Measurements from ENCODE around the gene ASCL5.
A peak's percentile ranks its signal among the peaks of the same experiment; 100 is the strongest.

The ASCL5 gene

GRCh38 chr1:201115390-201115937 lies 11.5 kb downstream of the ASCL5 start:
- no peak for DNase-seq
- POLR2A ChIA-PET, result no interaction called here
- CTCF ChIA-PET, result interaction anchor here (1.4 to 5.7 kb wide), 5 partner anchors 12 to 143 kb away, joined by 4 to 59 read pairs (median 7); no protein-coding TSS in a partner anchor
- WGBS (ENCODE audit: insufficient coverage), result 94% methylated on average over 18 of the region's 25 CpGs
- Histone ChIP-seq H3K27me3 (replicated peaks in 2 of 5; ENCODE audit: control insufficient read depth in 4 of 5, insufficient read depth in 5 of 5, low read length in 4 of 5) (peaks cover 0 to 27% (median 16%) of the 10 kb centered on the region in 5 experiments), H3K9me3 (ENCODE audit: control extremely low read depth in 1 of 5, control insufficient read depth in 4 of 5, insufficient read depth in 2 of 5, low read depth in 1 of 5, low read length in 4 of 5) (no peaks in the 10 kb centered on the region), H3K27ac (ENCODE audit: insufficient read depth in 1 of 2, low read depth in 1 of 2, low read length in 2 of 2, poor library complexity in 1 of 2, severe bottlenecking in 2 of 2) (no peak overlapping the region), H3K36me3 (ENCODE audit: control insufficient read depth in 4 of 4, insufficient read depth in 4 of 4, low read length in 3 of 4) (no peaks in the 10 kb centered on the region), H3K4me3 (ENCODE audit: control insufficient read depth in 1 of 7, extremely low read depth in 1 of 7, insufficient read depth in 4 of 7, low read depth in 2 of 7, low read length in 6 of 7) (no peak overlapping the region), H3K4me1 (ENCODE audit: control extremely low read depth in 1 of 4, control insufficient read depth in 4 of 4, insufficient read depth in 4 of 4, low read length in 3 of 4) (peaks cover 0 to 21% (median 18%) of the 10 kb centered on the region in 4 experiments)

DNA sequence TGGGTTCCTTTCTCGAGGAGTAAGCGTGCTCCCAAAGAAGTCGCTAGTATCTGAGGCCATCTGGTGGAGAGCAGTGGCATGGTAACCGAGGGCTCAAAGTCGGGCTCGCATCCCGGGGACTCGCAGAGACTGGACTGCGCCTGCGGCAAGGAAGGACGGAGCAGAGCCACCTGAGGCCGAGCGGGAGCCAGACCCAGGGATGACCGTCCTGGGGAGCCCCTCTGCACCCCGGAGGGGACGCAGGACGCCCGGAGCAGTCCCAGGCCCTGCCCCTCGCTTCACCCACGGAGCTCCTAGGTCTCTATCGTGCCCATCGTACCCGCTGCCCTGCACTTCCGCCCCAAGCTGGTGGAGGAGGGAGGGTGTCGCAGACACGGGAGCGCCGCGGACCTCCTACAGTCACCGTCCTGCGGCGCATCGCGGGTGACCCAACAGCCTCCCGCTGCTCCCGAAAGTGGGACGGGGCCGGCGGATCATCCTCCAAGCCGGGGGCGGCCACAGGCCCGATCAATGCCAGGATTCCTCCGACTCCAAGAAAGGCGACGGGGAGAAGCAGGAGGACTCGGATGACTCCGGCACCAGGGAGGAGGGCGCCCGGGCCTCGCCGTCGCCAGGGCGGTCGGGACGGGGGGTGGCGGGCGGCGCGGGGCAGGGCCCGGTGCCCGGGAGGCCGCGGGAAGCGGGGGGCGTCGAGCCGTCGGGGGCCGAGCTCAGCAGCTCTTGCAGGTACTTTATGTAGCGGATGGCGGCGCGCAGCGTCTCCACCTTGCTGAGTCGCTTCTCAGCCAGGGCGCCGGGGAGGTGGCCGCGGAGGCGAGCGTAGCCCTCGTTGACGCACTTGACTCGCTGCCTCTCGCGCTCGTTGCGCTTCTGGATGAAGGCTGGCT lies 12.5 kb downstream of the ASCL5 start:
- Histone ChIP-seq H3K9me3 (ENCODE audit: control extremely low read depth in 1 of 5, control insufficient read depth in 4 of 5, insufficient read depth in 2 of 5, low read depth in 1 of 5, low read length in 4 of 5) (no peaks in the 10 kb centered on the region), H3K4me1 (ENCODE audit: control extremely low read depth in 1 of 4, control insufficient read depth in 4 of 4, insufficient read depth in 4 of 4, low read length in 3 of 4) (peaks cover 0 to 14% (median 10%) of the 10 kb centered on the region in 4 experiments), H3K27ac (ENCODE audit: insufficient read depth in 1 of 2, low read depth in 1 of 2, low read length in 2 of 2, poor library complexity in 1 of 2, severe bottlenecking in 2 of 2) (no peak overlapping the region), H3K27me3 (replicated peaks in 2 of 5; ENCODE audit: control insufficient read depth in 4 of 5, insufficient read depth in 5 of 5, low read length in 4 of 5) (peaks cover 0 to 27% (median 16%) of the 10 kb centered on the region in 5 experiments), H3K4me3 (ENCODE audit: control insufficient read depth in 1 of 7, extremely low read depth in 1 of 7, insufficient read depth in 4 of 7, low read depth in 2 of 7, low read length in 6 of 7) (peak overlapping the region; percentile 56 to 80 (median 69)), H3K36me3 (ENCODE audit: control insufficient read depth in 4 of 4, insufficient read depth in 4 of 4, low read length in 3 of 4) (no peaks in the 10 kb centered on the region)
- WGBS (ENCODE audit: insufficient coverage), result 5% methylated on average over 64 of the region's 88 CpGs
- ChIA-PET POLR2A (no interaction called here), CTCF (interaction anchor here (1.1 to 5.7 kb wide), 5 partner anchors 19 to 556 kb away, joined by 3 to 59 read pairs (median 4); no protein-coding TSS in a partner anchor)
- peak; percentile 90 to 93 (median 93) for DNase-seq

DNA sequence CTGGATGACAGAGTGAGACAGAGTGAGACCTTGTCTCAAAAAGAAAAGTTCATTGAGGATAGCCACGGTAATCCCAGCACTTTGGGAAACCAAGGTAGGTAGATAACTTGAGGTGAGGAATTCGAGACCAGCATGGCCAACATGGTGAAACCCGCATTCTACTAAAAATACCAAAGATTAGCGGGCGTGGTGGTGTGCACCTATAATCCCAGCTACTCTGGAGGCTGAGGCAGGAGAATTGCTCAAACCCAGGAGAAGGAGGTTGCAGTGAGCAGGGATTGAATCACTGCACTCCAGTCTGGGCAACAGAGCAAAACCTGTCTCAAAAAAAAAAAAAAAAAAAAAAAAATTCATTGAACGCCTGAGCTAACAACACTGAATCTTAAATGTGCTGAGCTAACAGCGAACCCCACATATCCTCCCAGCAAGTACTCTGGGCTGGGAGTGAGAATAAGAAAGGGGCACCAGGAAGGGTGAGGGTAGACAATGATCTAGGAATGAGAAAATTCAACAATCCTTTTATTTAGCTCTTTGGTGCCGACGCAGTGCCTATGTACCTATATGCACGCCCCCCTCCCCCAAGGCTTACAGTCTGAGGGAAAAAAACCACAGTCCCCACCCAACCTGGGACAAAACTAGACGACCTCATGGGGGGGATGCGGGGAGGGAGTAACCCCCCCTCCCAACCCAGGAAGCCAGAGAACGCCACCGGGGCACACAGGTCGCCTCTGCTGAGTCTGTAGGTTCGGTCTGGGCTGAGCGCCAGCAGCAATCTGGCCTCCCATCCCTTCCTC lies 13.3 kb downstream of the ASCL5 start:
- POLR2A ChIA-PET, result no interaction called here
- CTCF ChIA-PET, result interaction anchor here (0.7 to 5.7 kb wide), 10 partner anchors 10 to 555 kb away, joined by 3 to 59 read pairs (median 4); no protein-coding TSS in a partner anchor
- no peaks in the 10 kb centered on the region for H3K36me3 ChIP-seq (ENCODE audit: control insufficient read depth in 4 of 4, insufficient read depth in 4 of 4, low read length in 3 of 4)
- 48% methylated on average over 10 of the region's 17 CpGs for WGBS (ENCODE audit: insufficient coverage)
- H3K4me3 ChIP-seq (ENCODE audit: control insufficient read depth in 1 of 7, extremely low read depth in 1 of 7, insufficient read depth in 4 of 7, low read depth in 2 of 7, low read length in 6 of 7), result peak overlapping the region in 6 of 7 experiments; percentile 59 to 80 (median 71)
- no peaks in the 10 kb centered on the region for H3K9me3 ChIP-seq (ENCODE audit: control extremely low read depth in 1 of 5, control insufficient read depth in 4 of 5, insufficient read depth in 2 of 5, low read depth in 1 of 5, low read length in 4 of 5)
- H3K27me3 ChIP-seq (replicated peaks in 2 of 5; ENCODE audit: control insufficient read depth in 4 of 5, insufficient read depth in 5 of 5, low read length in 4 of 5), result peaks cover 0 to 24% (median 16%) of the 10 kb centered on the region in 5 experiments
- peaks cover 0 to 12% (median 9%) of the 10 kb centered on the region in 4 experiments for H3K4me1 ChIP-seq (ENCODE audit: control extremely low read depth in 1 of 4, control insufficient read depth in 4 of 4, insufficient read depth in 4 of 4, low read length in 3 of 4)
- H3K27ac ChIP-seq (ENCODE audit: insufficient read depth in 1 of 2, low read depth in 1 of 2, low read length in 2 of 2, poor library complexity in 1 of 2, severe bottlenecking in 2 of 2), result no peak overlapping the region
- DNase-seq, result no peak

GRCh38 chr1:201112926-201113325 lies 14.1 kb downstream of the ASCL5 start:
- Histone ChIP-seq H3K4me1 (ENCODE audit: control extremely low read depth in 1 of 4, control insufficient read depth in 4 of 4, insufficient read depth in 4 of 4, low read length in 3 of 4) (peaks cover 0 to 12% (median 9%) of the 10 kb centered on the region in 4 experiments), H3K36me3 (ENCODE audit: control insufficient read depth in 4 of 4, insufficient read depth in 4 of 4, low read length in 3 of 4) (no peaks in the 10 kb centered on the region), H3K9me3 (ENCODE audit: control extremely low read depth in 1 of 5, control insufficient read depth in 4 of 5, insufficient read depth in 2 of 5, low read depth in 1 of 5, low read length in 4 of 5) (no peaks in the 10 kb centered on the region), H3K27ac (ENCODE audit: insufficient read depth in 1 of 2, low read depth in 1 of 2, low read length in 2 of 2, poor library complexity in 1 of 2, severe bottlenecking in 2 of 2) (no peak overlapping the region), H3K4me3 (ENCODE audit: control insufficient read depth in 1 of 7, extremely low read depth in 1 of 7, insufficient read depth in 4 of 7, low read depth in 2 of 7, low read length in 6 of 7) (no peak overlapping the region), H3K27me3 (replicated peaks in 2 of 5; ENCODE audit: control insufficient read depth in 4 of 5, insufficient read depth in 5 of 5, low read length in 4 of 5) (peaks cover 0 to 24% (median 16%) of the 10 kb centered on the region in 5 experiments)
- POLR2A ChIA-PET, result no interaction called here
- DNase-seq, result no peak
- WGBS (ENCODE audit: insufficient coverage), result no CpG with 5 or more reads among the region's 3 CpGs
- CTCF ChIA-PET, result interaction anchor here (0.9 to 5.7 kb wide), 6 partner anchors 11 to 141 kb away, joined by 3 to 59 read pairs (median 4); no protein-coding TSS in a partner anchor

DNA sequence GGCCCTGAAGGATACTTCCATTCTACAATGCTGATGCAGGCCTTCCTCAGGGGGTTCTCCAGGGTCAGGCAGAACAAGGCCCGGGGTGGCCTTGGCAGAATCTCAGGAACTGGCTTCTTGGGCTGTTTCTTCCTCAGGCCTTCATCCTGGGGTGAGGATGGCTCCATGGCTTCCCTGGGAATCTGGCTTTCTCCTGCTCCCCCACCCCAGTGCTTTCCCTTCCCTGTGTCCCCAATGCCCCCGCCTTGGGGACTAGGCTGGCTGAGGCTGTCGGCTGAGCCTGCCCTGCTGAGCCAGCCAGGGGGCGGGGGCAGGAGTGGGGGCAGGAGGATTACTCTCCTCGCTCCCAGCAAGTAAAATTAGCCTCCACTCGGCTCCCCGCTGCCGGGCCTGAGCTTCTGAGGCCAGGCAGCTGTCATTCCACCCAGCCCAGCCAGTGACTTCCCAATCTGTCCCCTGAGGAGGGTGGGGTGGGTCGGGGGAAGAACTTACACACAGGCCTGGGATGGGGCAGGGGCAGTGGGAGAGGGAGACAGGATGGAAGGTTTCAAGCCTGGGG lies 14.7 kb downstream of the ASCL5 start, which contains the start of gene CACNA1S:
Gene CACNA1S (minus strand): TSS at position 254 of the 559 bp plus-strand sequence. CDS start 87 bp downstream, at position 167.
- Histone ChIP-seq H3K9me3 (ENCODE audit: control extremely low read depth in 1 of 5, control insufficient read depth in 4 of 5, insufficient read depth in 2 of 5, low read depth in 1 of 5, low read length in 4 of 5) (no peaks in the 10 kb centered on the region), H3K36me3 (ENCODE audit: control insufficient read depth in 4 of 4, insufficient read depth in 4 of 4, low read length in 3 of 4) (no peaks in the 10 kb centered on the region), H3K27me3 (replicated peaks in 2 of 5; ENCODE audit: control insufficient read depth in 4 of 5, insufficient read depth in 5 of 5, low read length in 4 of 5) (peaks cover 0 to 24% (median 16%) of the 10 kb centered on the region in 5 experiments), H3K4me1 (ENCODE audit: control extremely low read depth in 1 of 4, control insufficient read depth in 4 of 4, insufficient read depth in 4 of 4, low read length in 3 of 4) (peaks cover 0 to 12% (median 9%) of the 10 kb centered on the region in 4 experiments), H3K27ac (ENCODE audit: insufficient read depth in 1 of 2, low read depth in 1 of 2, low read length in 2 of 2, poor library complexity in 1 of 2, severe bottlenecking in 2 of 2) (no peak within 1 kb of the TSS), H3K4me3 (ENCODE audit: control insufficient read depth in 1 of 7, extremely low read depth in 1 of 7, insufficient read depth in 4 of 7, low read depth in 2 of 7, low read length in 6 of 7) (no peak within 1 kb of the TSS)
- ChIA-PET CTCF (interaction anchor here (1.4 to 5.7 kb wide), 4 partner anchors 26 to 132 kb away, joined by 5 to 59 read pairs (median 6); no protein-coding TSS in a partner anchor), POLR2A (no interaction called here)
- 100% methylated on average over 1 of the region's 9 CpGs for WGBS (ENCODE audit: insufficient coverage)
- no peak for DNase-seq

DNA sequence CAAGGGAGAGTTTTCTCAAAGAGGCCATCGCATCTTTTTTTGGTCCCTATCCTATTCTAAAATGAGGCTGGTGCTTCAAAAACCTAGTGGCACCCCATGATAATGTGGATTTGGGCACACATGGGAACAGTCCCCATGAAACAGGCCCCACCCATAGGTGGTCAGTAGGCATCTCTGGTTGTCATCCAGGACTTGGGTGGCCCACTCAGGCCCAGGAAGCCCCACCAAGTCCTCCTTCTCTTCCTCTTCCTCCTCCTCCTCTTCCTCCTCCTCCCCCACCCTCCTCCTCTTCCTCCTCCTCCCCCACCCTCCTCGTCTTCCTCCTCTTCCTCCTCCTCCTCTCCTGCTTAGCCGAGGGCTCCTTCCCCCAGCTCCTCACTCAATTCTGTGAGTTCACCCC lies 15.3 kb downstream of the ASCL5 start:
- no peak overlapping the region for H3K4me3 ChIP-seq (ENCODE audit: control insufficient read depth in 1 of 7, extremely low read depth in 1 of 7, insufficient read depth in 4 of 7, low read depth in 2 of 7, low read length in 6 of 7)
- H3K4me1 ChIP-seq (ENCODE audit: control extremely low read depth in 1 of 4, control insufficient read depth in 4 of 4, insufficient read depth in 4 of 4, low read length in 3 of 4), result peaks cover 0 to 12% (median 9%) of the 10 kb centered on the region in 4 experiments
- H3K27me3 ChIP-seq (replicated peaks in 2 of 5; ENCODE audit: control insufficient read depth in 4 of 5, insufficient read depth in 5 of 5, low read length in 4 of 5), result peaks cover 0 to 24% (median 16%) of the 10 kb centered on the region in 5 experiments
- H3K27ac ChIP-seq (ENCODE audit: insufficient read depth in 1 of 2, low read depth in 1 of 2, low read length in 2 of 2, poor library complexity in 1 of 2, severe bottlenecking in 2 of 2), result no peak overlapping the region
- POLR2A ChIA-PET, result no interaction called here
- DNase-seq, result no peak
- H3K9me3 ChIP-seq (ENCODE audit: control extremely low read depth in 1 of 5, control insufficient read depth in 4 of 5, insufficient read depth in 2 of 5, low read depth in 1 of 5, low read length in 4 of 5), result no peaks in the 10 kb centered on the region
- 70% methylated on average over 2 of the region's 3 CpGs for WGBS (ENCODE audit: insufficient coverage)
- CTCF ChIA-PET, result interaction anchor here (1.0 to 1.8 kb wide), 4 partner anchors 10 to 132 kb away, joined by 3 to 7 read pairs (median 6); no protein-coding TSS in a partner anchor
- H3K36me3 ChIP-seq (ENCODE audit: control insufficient read depth in 4 of 4, insufficient read depth in 4 of 4, low read length in 3 of 4), result no peaks in the 10 kb centered on the region

Measured in common myeloid progenitor, CD34-positive (primary cell).